ENCODE results near the gene ATP8B1.

- TF ChIP-seq EZH2 (IDR thresholded peaks at IDR 0.05; ENCODE audit: insufficient read depth, poor library complexity, severe bottlenecking) (no peak), EZH2phosphoT487 (IDR thresholded peaks at IDR 0.05; ENCODE audit: insufficient read depth, low read depth) (no peak)
These were observed 162.4 kb downstream of the ATP8B1 start for GRCh38 chr18:57640749-57641148.

Data from GM23248 (cell line).